Osteoblast (primary cell): ENCODE results near the gene UBXN1. TPM values are rescaled to one million over a fixed set of nuclear protein-coding genes. Genes with fewer than 3 reads are reported as not detected.

Experiments used
- DNase-seq: peaks from one replicate; pipeline ENCODE4 v3.0.0; 2011; ENCODE audit warnings: low spot score, mixed read lengths; ENCODE audit not compliant: insufficient read length; ENCODE audit errors: missing footprints
- H2AFZ ChIP-seq: 2 replicates; pipeline ENCODE4 v1.6.0; 2011; ENCODE audit warnings: mild to moderate bottlenecking, low read length
- H3K27ac ChIP-seq: 2 replicates; pipeline ENCODE4 v1.5.1; 2011; ENCODE audit warnings: mild to moderate bottlenecking, low read depth, low read length, moderate library complexity
- H3K27me3 ChIP-seq: 2 replicates; pipeline ENCODE4 v1.6.0; 2012; ENCODE audit warnings: mild to moderate bottlenecking, control low read depth, inconsistent platforms, low read length, moderate library complexity; ENCODE audit not compliant: insufficient read depth
- H3K36me3 ChIP-seq: 2 replicates; pipeline ENCODE4 v1.5.1; 2011; ENCODE audit warnings: mild to moderate bottlenecking, low read length, control low read depth, moderate library complexity; ENCODE audit not compliant: insufficient read depth
- H3K4me1 ChIP-seq: 2 replicates; pipeline ENCODE4 v1.5.1; 2011; ENCODE audit warnings: mild to moderate bottlenecking, low read length, control low read depth, moderate library complexity; ENCODE audit not compliant: insufficient read depth
- H3K4me2 ChIP-seq: 2 replicates; pipeline ENCODE4 v1.6.0; 2011; ENCODE audit warnings: mild to moderate bottlenecking, low read length; ENCODE audit not compliant: insufficient read depth
- H3K4me3 ChIP-seq: fragments of 200-600 bp; sonication (generic); 3 replicates; pipeline ENCODE4 v1.5.1; 2012; ENCODE audit warnings: mild to moderate bottlenecking, low read length, inconsistent platforms; ENCODE audit not compliant: insufficient read depth
- H3K79me2 ChIP-seq: 2 replicates; pipeline ENCODE4 v1.6.0; 2012; ENCODE audit warnings: mild to moderate bottlenecking, low read length, control low read depth, inconsistent platforms; ENCODE audit not compliant: insufficient read depth
- H3K9me3 ChIP-seq: 2 replicates; pipeline ENCODE4 v1.5.1; 2011; ENCODE audit warnings: low read depth, low read length, control low read depth
- H4K20me1 ChIP-seq: 2 replicates; pipeline ENCODE4 v1.6.0; 2012; ENCODE audit warnings: mild to moderate bottlenecking, low read length, control low read depth; ENCODE audit not compliant: insufficient read depth
- total RNA-seq: library from RNA; depleted of rRNA; stranded (reverse); fragments of >200 nt; gene quantifications from 2 replicates; pipeline ENCODE4 v1.2.3, GENCODE V29; 2012
- TF ChIP-seq, protein P1 (sequence below): IDR thresholded peaks from 2 replicates; pipeline ENCODE4 v1.5.1; 2011; ENCODE audit warnings: mild to moderate bottlenecking, low read depth, low read length, moderate library complexity; ENCODE audit errors: extremely low read depth

UBXN1 gene
- total RNA-seq, 1 donor: 107 TPM

DNA sequence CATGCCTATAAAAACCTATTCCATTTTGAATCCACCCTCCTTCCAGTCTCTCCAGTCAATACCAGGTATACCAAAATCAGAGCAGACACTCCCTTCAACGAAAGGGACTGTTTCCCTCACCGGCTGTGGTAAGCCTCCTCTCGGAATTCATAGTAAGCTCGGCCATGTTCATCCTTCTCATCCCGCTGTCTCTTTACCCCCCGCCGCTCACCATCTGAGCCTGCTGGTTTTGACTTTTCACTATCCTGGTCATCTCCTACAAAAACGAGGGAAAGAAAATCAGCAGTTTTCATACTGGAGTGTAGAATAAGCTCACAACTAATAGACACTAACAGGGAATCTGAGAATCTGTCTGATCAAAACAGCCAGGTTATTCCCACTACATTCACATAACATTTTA lies 45.3 kb upstream of the UBXN1 start:
- H3K4me2 ChIP-seq: peak overlapping the region; percentile 87
- H3K27ac ChIP-seq: peak overlapping the region; percentile 20
- no peaks in the 10 kb centered on the region for H3K9me3 ChIP-seq
- no peaks in the 10 kb centered on the region for H3K27me3 ChIP-seq
- no peak for DNase-seq
- H3K4me3 ChIP-seq: peak overlapping the region; percentile 98
- peaks cover 14% of the 10 kb centered on the region for H3K4me1 ChIP-seq
- H3K36me3 ChIP-seq: peaks cover 48% of the 10 kb centered on the region
- TF ChIP-seq, protein P1, sequence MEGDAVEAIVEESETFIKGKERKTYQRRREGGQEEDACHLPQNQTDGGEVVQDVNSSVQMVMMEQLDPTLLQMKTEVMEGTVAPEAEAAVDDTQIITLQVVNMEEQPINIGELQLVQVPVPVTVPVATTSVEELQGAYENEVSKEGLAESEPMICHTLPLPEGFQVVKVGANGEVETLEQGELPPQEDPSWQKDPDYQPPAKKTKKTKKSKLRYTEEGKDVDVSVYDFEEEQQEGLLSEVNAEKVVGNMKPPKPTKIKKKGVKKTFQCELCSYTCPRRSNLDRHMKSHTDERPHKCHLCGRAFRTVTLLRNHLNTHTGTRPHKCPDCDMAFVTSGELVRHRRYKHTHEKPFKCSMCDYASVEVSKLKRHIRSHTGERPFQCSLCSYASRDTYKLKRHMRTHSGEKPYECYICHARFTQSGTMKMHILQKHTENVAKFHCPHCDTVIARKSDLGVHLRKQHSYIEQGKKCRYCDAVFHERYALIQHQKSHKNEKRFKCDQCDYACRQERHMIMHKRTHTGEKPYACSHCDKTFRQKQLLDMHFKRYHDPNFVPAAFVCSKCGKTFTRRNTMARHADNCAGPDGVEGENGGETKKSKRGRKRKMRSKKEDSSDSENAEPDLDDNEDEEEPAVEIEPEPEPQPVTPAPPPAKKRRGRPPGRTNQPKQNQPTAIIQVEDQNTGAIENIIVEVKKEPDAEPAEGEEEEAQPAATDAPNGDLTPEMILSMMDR: no peak
- H2AFZ ChIP-seq: no peak overlapping the region
- peaks cover 80% of the 10 kb centered on the region for H3K79me2 ChIP-seq
- H4K20me1 ChIP-seq: peaks cover 33% of the 10 kb centered on the region

GRCh38 chr11:62721994-62722393 lies 43.1 kb upstream of the UBXN1 start:
- DNase-seq: no peak
- peaks cover 95% of the 10 kb centered on the region for H3K79me2 ChIP-seq
- peaks cover 14% of the 10 kb centered on the region for H3K4me1 ChIP-seq
- peaks cover 69% of the 10 kb centered on the region for H3K36me3 ChIP-seq
- no peaks in the 10 kb centered on the region for H3K27me3 ChIP-seq
- TF ChIP-seq, protein P1: no peak
- H2AFZ ChIP-seq: no peak overlapping the region
- H3K9me3 ChIP-seq: no peaks in the 10 kb centered on the region
- H4K20me1 ChIP-seq: peaks cover 33% of the 10 kb centered on the region
- H3K4me2 ChIP-seq: no peak overlapping the region
- H3K4me3 ChIP-seq: no peak overlapping the region
- no peak overlapping the region for H3K27ac ChIP-seq

- H3K9me3 ChIP-seq: no peaks in the 10 kb centered on the region
- no peak overlapping the region for H3K4me3 ChIP-seq
- no peak for DNase-seq
- no peak overlapping the region for H3K4me2 ChIP-seq
- TF ChIP-seq, protein P1: no peak
- H3K27ac ChIP-seq: peak overlapping the region; percentile 22
- H3K27me3 ChIP-seq: no peaks in the 10 kb centered on the region
- no peak overlapping the region for H2AFZ ChIP-seq
- peaks cover 10% of the 10 kb centered on the region for H3K4me1 ChIP-seq
- H3K36me3 ChIP-seq: peaks cover 93% of the 10 kb centered on the region
- H3K79me2 ChIP-seq: peaks cover 95% of the 10 kb centered on the region
- H4K20me1 ChIP-seq: peaks cover 10% of the 10 kb centered on the region
These were observed 40.6 kb upstream of the UBXN1 start for GRCh38 chr11:62719302-62719978.

- H3K27me3 ChIP-seq: no peaks in the 10 kb centered on the region
- H3K79me2 ChIP-seq: peaks cover 75% of the 10 kb centered on the region
- no peaks in the 10 kb centered on the region for H3K9me3 ChIP-seq
- H4K20me1 ChIP-seq: no peaks in the 10 kb centered on the region
- no peak overlapping the region for H2AFZ ChIP-seq
- H3K4me3 ChIP-seq: no peak overlapping the region
- H3K4me1 ChIP-seq: peaks cover 4% of the 10 kb centered on the region
- no peak overlapping the region for H3K27ac ChIP-seq
- peaks cover 91% of the 10 kb centered on the region for H3K36me3 ChIP-seq
- TF ChIP-seq, protein P1: no peak
- DNase-seq: no peak
- H3K4me2 ChIP-seq: no peak overlapping the region
These were observed 37.9 kb upstream of the UBXN1 start for GRCh38 chr11:62716816-62717215.
